GM18498 (cell line): ENCODE data around the gene HPSE2.
"Not testable (repeated sequence)": the region's sequence is repeated elsewhere in the genome, so short reads cannot be mapped to it uniquely, and the experiment has no call there.

Source experiments
- ATAC-seq: cut with Tn5 transposase; IDR thresholded peaks from one replicate; pipeline ENCODE4 v1.9.1; 2021; ENCODE audit warnings: mild to moderate bottlenecking, moderate library complexity; ENCODE audit not compliant: unreplicated experiment

Gene HPSE2

DNA sequence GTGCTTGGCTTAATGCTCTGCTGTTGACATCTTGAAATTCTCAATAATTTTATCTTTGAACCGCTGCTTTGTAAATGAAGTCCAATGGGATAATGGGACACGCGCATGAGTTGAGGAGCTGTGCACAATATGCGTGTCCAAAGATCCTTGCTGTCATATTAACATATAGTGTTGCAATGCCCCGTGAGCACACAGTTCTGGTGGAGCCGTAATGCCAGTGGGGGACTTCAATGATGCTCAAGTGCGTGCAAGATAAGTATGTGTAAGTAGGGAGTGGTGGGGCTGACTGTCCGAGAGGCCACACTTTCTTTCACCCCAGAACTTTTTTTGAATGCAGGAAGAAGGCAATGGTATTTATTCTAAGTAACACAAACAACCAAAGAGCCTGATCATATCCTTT, 711.5 kb downstream of the HPSE2 start:
- ATAC-seq = no peak

DNA sequence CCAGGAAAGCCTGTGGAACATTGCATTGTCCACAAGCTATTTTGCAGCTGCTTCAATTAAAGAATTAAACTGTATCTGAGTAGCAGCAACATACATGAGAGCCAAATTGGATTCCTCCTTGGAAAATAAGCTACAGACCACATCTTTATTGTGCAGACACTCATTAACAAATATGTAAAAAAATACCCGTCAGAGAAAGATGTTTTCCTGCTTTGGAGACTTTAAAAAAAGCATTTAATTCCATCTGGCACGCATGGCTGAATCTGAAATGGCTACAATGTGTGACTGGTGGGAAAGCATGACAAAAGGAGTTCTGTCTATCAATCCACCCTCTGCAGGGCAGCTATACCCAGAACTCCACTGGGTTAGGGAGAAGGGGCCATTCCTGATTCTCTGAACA, 715.8 kb downstream of the HPSE2 start:
- ATAC-seq = no peak

DNA sequence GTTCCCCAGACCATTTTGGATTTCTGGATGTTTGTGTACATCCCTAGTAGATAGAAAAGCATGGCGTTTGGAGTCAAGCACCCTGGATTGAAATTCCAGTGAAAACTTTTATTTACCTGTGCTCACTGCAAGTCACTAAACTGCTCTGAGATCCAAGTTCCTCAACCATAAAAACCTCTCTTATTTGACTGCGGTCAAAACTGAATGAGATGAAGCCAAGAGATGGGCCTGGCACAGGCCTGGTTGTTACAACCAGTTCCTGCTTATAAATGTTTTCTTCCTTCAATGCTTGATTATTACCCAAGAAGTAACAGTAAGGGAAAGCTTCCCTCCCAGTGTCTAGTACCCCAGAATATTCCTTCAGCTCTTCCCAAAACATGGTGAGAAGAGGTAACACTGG, 718.0 kb downstream of the HPSE2 start:
- ATAC-seq = no peak

DNA sequence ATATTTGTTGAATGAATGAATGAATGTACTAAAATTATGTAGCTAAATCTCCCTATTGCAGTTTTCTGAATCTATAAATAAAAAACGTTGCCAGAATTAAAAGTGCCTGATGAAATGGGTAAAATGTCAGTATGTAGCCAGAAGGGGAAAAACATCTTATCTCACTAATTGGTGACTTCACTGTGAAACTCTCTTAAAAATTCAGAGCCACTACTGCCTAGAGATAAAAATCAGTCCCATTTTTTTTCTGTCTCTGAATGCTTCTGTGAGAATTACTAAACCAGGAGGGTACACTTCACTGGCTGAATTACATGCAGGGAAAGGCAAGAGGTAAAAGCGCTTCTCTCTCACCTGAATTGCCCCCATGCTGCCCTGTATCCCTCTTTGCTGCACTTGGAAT, 719.3 kb downstream of the HPSE2 start:
- ATAC-seq = no peak

DNA sequence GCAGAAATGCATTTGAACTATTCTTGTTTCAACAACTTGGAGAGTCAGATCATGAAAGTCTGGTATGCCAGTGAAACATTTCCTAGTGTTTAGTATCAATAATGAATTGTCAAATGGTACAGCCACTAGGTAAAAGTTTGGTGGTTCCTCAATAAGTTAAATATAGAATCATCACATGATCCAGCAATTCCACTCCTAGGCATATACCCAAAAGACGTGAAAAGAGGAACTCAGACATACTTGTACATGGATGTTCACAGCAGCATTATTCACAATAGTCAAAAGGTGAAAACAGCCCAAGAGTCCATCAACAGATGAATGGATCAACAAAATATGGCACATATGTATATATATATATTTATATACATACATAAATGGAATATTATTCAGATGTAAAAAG, 721.9 kb downstream of the HPSE2 start:
- no peak for ATAC-seq

DNA sequence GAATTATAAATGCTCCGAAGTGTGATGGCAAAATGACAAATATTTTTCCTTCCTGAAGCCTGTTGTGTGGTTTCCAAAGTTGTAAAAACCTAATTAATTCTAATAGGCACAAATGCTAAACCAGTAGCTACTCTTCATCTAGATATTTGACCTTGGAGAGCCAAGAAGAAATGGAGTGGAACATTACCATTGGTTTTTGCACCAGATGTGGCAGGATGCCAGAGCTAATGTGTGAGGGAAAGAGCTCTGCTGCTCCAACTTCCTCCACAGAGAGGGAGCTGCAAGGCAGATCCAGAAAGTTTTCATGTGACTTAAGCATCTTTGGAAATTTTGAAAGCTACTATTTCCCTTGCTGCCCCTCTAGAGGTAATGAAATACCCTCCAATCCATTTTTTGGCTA, 723.8 kb downstream of the HPSE2 start:
- no peak for ATAC-seq

DNA sequence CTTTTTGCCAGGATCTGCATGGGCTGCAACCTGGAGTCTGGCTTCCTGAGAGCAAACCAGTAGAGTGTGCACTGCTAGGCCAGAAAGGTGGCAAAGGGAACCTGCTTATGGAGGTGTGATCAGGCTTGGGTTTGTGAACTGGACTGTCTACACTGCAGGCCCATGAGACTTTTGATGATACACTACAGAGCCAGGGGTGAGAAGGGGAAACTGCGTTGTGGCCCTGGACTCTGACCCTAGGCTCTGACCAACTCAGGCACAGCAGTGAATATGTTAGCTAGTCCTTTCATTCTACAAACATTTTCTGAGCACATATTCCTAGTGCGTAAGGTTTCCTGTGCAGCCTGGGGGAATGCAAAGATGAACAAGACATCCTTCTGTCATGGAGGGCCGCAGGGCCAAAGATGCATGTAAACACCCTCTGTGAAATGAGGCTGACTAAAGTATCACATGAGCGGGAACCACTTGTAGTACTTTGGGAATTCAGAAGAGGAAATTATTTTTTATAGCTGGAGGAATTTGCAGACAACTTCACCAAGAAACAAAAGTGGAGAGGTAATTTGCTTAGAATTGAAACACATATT, 725.1 kb downstream of the HPSE2 start:
- no peak for ATAC-seq

DNA sequence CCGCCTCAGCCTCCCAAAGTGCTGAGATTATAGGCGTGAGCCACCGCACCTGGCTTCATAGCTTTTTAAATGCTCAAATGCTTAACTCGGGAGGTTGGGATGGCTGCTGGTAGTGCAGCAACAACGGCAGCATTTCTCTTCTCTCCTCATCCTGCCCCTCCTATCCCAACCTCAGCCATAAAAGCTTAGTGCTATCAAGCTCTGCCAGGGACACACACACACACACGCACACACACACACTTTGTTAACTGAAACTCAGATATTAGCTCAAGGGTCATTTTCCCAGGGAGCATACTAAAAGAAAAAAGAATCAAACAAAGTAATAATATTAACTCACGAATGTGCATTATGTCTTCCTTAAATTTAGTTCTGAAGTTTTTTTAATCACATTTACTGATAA, 725.9 kb downstream of the HPSE2 start:
- ATAC-seq = no peak

DNA sequence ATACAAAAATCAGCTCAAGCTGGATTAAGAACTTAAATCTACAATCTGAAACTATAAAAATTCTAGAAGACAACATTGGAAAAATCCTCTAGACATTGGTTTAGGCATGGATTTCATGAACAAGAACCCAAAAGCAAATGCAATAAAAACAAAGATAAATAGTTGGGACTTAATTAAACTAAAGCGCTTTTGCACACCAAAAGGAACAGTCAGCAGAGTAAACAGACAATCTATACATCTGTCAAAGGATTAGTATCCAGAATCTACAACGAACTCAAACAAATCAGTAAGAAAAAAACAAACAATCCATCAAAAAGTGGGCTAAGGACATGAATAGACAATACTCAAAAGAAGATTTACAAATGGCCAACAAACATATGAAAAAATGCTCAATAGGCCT, 733.1 kb downstream of the HPSE2 start:
- not testable (repeated sequence) for ATAC-seq

DNA sequence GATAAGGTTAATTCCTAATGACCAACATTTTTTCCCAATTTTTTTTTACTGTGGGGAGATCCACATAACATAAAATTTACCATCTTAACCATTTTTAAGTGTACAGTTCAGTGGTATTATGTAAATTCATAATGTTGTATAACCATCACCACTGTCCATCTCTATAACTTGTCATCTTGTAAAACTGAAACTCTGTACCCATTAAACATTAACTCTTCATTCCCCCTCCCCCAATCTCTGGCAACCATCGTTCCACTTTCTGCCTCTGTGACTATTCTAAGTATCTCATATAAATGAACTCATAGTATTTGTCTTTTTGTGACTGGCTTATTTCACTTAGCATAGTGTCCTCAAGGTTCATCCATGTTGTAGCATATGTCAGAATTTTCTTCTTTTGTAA, 742.9 kb downstream of the HPSE2 start:
- no peak for ATAC-seq

DNA sequence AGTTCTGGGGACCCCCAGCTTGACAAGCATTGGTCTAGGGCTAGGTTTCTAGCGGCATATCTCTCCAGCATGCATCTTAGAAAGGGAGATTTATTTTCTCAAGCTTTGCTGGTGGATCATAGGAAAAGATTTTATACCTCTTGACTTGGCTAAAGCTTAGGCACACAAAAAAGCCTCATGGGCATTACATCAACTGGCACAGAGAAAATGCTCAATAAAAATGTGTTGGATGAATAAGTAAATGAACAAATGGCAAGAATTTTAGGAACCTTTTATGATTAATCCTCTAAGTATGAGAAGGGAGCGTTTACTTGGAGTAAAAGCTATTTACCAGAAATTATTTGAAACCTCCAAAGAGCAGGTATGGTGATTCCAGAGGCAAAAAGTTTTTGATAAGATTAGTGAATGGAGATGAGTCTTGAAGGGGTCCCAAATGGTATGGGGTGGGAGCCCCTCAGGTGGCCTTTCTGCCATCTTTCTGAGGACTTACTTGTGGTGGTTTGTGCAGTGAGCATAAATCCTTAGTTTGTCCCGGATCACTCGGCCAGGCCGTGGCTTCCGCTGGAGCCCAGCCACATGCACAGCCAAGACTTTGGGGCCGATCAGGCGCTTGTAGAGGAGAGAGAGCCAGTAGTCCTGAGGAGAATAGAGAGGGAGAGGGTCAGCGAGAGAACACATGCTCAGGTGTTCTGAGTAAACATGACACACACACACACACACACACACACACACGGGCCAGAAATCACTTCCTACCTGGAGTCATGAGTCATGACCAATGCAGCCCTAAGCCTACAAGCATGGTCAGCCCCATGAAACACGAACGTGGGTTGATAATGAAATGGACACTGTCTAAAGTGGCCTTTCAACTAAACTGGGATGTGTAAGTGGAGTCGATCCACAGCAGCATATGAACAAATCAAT, 745.8 kb downstream of the HPSE2 start:
- ATAC-seq = no peak

DNA sequence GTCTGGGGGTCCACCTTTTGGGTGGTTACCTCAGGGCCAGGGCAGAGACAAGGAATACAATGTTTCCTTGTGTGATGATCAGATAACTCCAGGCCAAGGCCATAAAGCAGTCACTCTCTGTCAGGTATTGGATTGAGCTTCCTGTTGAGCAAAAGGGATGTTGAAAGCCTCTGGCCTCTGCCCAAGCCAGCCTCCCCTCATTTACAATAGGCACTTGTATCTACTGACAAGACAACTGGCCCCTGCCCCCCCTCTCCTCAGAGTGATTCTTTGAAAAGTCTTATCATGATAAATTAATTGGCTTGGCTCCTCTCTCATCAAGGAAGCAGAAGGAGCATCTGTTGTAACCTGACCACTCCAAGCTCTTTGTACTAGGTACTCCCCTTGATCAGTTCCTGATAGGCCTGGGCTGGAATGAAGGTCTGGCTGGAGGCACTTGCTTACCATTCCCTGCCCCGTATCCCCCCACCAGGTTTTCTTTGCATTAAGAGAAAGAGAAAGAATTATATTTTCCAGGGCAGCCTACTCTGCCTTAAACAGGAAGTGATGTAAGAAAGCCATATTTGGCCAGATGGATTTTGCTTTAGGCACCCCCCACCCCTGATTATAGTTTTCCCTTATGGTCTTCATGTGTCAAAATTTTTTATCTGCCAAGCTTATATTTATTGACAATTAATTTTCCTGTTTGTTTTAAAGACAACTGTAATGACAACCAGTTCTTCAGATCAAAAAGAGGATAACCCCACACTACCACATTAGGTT, 746.8 kb downstream of the HPSE2 start:
- ATAC-seq = no peak

DNA sequence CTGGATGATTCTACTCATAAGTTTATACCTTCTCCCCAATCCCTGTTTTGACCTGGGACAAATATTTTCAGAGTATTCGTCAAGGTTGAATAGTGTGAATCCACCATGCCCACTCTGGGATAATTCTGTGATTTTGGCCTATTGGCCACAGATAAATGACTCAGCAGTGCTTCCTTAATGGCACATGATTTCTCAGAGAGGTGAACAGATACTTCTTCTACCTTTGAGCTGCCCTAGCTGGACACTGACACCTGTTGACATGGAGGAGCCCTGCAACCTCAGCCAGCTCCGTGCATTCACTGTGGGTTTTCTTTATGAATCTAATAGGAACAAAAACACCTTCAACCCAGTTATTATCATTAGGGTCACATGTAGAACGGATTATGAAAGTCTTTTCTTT, 748.0 kb downstream of the HPSE2 start:
- ATAC-seq = no peak

DNA sequence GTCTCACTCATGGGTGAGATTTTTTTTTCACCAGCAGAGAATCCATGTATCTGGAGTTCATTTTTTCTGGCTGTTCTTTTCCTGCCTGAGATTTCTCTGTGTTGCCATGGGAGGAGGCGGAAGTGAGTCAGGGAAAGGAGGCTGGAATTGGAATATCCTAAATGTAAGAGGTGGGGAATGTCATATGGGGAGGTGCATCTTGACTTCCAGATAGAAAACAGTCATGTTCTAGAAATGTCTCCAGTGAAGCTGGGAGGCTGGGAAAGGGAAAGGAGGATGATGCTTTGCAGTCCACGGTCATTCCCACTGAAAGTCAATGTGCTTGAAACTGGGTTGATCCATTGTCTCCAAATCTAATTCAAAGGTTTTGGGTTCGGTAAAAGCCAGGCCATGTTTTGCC, 749.2 kb downstream of the HPSE2 start:
- ATAC-seq = no peak

DNA sequence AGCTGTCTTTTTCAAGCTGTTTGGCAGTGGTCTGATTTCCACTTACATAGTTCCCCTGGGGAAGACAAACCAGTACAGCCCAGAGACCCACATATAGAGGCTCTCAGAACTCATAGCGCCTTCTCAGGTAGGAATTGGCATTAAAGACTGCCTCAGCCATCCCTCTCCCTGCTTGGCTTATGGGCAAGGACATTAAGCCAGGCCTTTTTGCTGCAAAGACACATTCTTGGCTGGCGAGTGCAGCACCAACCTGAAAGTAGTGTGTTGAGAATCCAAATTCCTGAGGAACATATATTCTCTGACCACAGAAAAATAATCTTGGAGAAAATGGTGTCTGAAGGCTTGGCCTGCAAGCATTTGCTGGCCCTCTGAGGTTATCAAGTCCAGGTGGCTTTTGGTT, 749.7 kb downstream of the HPSE2 start:
- no peak for ATAC-seq

DNA sequence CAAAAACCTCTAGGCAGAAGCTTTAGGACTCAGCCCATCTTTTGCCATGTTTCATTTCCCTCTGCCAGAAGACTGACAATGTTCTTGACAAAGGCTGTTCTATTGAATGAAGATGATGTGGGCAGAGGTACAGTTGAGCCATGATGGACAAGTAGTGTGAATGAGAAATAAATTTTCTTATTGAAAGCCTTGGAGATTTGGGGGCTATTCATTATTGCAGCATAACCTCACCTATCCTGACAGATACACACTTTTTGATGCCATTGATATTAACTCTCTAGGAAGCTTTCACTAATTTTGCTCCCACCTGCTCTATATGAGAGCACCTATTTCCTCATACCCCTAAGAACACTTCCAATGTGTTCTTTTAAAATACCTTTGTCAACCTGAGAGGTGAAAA, 752.0 kb downstream of the HPSE2 start:
- no peak for ATAC-seq

DNA sequence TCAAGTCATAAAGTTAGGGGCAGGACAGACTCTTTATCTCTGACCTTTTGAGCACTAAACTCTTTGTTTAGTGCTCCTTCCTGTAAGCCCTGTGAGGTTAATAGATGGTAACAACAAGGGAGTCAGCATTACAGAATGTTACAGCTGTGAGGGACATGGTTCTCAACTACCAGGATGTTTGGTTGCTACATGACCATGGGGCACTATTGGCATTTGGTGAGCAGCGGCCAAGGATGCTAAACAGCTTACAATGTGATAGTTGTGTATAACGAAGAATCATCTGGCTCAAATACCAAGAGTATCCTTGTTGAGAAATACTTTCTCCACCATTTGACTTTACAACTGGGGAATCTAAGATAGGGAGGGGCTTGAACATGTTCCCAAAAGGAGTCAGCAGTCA, 753.6 kb downstream of the HPSE2 start:
- ATAC-seq = no peak

DNA sequence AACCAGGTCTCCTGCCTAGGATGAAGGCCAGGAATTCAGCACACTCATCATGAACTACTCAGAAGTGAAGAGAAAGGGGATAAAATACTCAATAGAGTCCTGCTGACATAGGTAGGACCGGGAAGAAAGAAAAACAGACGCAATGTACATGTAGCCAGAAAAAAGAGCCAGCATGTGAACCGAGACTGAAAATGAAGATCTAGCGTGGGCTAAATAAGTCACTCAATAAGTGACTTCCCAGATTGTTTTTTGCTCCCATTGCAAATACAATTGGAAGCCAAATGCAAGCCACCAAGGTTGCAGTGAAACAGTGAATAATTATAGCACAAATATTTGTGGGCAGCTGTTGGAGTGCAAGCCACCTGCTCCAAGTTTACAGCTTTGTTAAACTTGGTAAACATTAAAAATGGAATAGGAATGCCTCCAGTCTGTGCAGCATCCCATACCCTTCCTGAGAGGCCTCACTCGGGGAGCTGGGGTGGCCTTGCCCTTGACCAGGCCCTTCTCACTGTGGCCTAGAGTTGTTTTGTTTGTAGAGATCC, 754.2 kb downstream of the HPSE2 start:
- ATAC-seq = no peak

DNA sequence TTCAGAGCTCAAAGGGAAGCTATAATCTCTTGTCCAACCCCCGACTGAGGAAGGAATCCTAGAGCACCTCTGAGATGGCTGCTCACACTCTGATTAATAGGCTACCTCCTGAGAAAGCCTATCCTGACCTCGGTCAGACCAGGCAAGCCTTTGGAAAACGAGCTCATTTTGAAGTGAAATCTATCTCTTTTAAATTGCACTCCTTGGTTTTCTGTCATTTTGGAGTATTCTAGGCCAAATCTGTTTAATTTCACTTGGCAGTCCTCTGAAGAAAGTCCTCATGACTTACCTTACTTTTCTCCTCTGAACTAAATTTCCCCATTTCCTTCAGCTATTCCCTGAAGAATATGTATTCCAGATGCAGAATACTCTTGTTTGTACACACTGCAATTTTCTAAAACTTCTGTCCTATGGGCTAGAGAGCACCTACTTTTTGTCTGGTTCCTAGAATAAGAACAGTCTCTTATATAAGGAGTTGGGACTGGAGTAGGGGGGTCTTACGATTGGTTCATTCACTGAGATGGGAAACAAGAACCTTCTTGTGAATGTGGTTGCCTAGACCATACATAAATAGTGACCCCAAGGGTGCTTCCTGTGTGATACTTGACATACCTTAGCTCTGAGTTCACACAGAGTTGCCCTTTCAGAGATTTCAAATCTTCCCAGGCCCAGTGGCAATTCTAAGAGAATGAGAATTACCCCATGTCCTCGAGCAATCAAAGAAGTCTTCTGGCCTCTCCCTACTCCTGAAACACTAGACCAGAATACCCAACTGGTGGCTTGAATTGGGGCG, 757.0 kb downstream of the HPSE2 start:
- ATAC-seq = no peak

DNA sequence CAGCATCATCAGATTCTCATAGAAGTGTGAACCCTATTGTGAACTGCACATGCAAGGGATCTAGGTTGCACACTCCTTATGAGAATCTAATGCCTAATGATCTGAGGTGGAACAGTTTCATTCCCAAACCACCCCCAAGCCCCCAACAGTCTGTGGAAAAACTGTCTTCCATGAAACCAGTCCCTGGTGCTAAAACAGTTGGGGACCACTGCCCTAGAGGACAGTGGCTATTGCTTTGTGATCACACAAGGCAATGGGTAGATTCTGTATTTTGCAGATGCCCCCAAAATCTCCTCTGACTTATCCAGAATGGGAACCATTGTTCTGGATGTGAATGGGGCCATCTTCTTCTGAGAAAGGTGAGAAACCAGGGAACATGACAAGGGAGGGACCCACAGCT, 757.8 kb downstream of the HPSE2 start:
- no peak for ATAC-seq

DNA sequence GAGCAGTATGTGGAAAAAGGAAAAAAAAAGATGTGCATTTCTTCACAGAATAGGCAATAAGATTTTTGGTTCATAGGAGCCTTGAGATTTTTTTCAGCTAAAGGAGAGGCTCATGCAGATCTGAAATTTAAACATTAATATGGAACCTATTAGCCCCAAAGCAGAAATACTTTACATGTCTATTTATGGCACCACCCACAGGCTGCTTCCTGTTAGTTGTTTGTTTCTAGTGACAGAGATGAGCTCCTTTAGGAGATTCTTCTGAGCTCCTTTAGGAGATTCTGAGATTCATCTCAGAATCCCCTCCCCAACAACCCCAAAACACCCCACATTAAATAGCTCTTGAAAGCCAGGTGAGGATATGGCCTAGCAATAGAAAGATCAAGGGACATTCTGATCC, 761.0 kb downstream of the HPSE2 start:
- ATAC-seq = no peak
